ENCODE results near the gene ZXDB. TPM values are rescaled to one million over a fixed set of nuclear protein-coding genes. Genes with fewer than 3 reads are reported as not detected.
"Not testable (repeated sequence)": the region's sequence is repeated elsewhere in the genome, so short reads cannot be mapped to it uniquely, and the experiment has no call there.

ZXDB gene
- total and polyA plus RNA-seq, 2 of the 13 experiments (the other 11 are each of a cell fraction or from before 2014, with no cell fraction given): 4.5 to 9.0 TPM

GRCh38 chrX:57573754-57574153 is 18.1 kb upstream of the ZXDB start (continued):
- peak; percentile 64 for TF ChIP-seq STAG1 (CRISPR knock-in tag; IDR thresholded peaks at IDR 0.05)
- TF ChIP-seq MTERF4 (CRISPR knock-in tag; IDR thresholded peaks at IDR 0.05): no peak
- no peak for TF ChIP-seq CAMTA2 (CRISPR knock-in tag; IDR thresholded peaks at IDR 0.05; ENCODE audit: borderline replicate concordance)
- no peak for TF ChIP-seq PAX8 (CRISPR knock-in tag; IDR thresholded peaks at IDR 0.05; ENCODE audit: borderline replicate concordance)
- TF ChIP-seq NFKB2 (CRISPR knock-in tag; IDR thresholded peaks at IDR 0.05; ENCODE audit: borderline replicate concordance): no peak
- no peak for TF ChIP-seq ZBTB39 (CRISPR knock-in tag; IDR thresholded peaks at IDR 0.05)
- TF ChIP-seq ZBTB34 (CRISPR knock-in tag; IDR thresholded peaks at IDR 0.05): no peak

- H3K4me1 ChIP-seq (ENCODE audit: insufficient read depth, low read length); ATAC-seq; POLR2A ChIA-PET; intact Hi-C loops (cut with micrococcal nuclease; ENCODE audit: unreplicated experiment); DNase-seq (ENCODE audit: low spot score); H3K9me3 ChIP-seq (ENCODE audit: low read length); H3K36me3 ChIP-seq (replicated peaks in 1 of 2; ENCODE audit: control insufficient read depth in 1 of 2, insufficient read depth in 2 of 2, low read length in 2 of 2); H3K4me3 ChIP-seq (replicated peaks in 1 of 3; ENCODE audit: insufficient read depth in 1 of 3, low read depth in 2 of 3, low read length in 3 of 3); H3K4me2 ChIP-seq (ENCODE audit: low read depth, low read length); BruUV-seq (replicated peaks); CTCF ChIA-PET (ENCODE audit: low intra/inter-chr PET ratio, low total read pairs); H2AFZ ChIP-seq (ENCODE audit: low read length); H4K20me1 ChIP-seq (ENCODE audit: insufficient read depth, low read length); H3K9ac ChIP-seq (ENCODE audit: insufficient read depth, low read depth, low read length); H3K27ac ChIP-seq (ENCODE audit: extremely low read length, insufficient read depth, low read length); H3K27me3 ChIP-seq (ENCODE audit: control insufficient read depth in 1 of 2, insufficient read depth in 2 of 2, low read length in 2 of 2); H3K79me2 ChIP-seq (ENCODE audit: insufficient read depth, low read length): not testable (repeated sequence)
- 55% methylated on average over 9 of the region's 9 CpGs for WGBS (ENCODE audit: low lambda C conversion rate)
- FAIRE-seq: peak; percentile 64
- TF ChIP-seq FOXP1 (IDR thresholded peaks at IDR 0.05) (0 out of 2 replicates have a peak, but pooled peaks have one; percentile 7), FOXP1 (CRISPR knock-in tag; IDR thresholded peaks at IDR 0.05) (peak; percentile 15; the same call in 1 of the 2 replicates), STAG1 (CRISPR knock-in tag; IDR thresholded peaks at IDR 0.05) (peak; percentile 33), CTCF (CRISPR knock-in tag; IDR thresholded peaks at IDR 0.05) (peak; percentile 42)
- in situ Hi-C loops (cut with HindIII; ENCODE audit: extremely low pct_ligation_motif_present, low pct_unique_long_range_greater_than_20kb): loop anchor here (25.0 kb wide), 1 partner anchor 329 kb away; the partner anchor contains the start of gene ZXDA
Observed at GRCh38 chrX:57582948-57583347, 8.9 kb upstream of the ZXDB start.
